Measurements from ENCODE around the gene TMC1.

TMC1 gene

GRCh38 chr9:72618811-72619210 lies 97.4 kb downstream of the TMC1 start:
- no peak overlapping the region for H2AFZ ChIP-seq (ENCODE audit: low read length)
- no peak overlapping the region for H3K9ac ChIP-seq (ENCODE audit: low read depth, low read length, poor library complexity, severe bottlenecking)

GRCh38 chr9:72622186-72622585 lies 100.8 kb downstream of the TMC1 start:
- no peaks in the 10 kb centered on the region for H3F3A ChIP-seq (ENCODE audit: low read depth)
- no peak overlapping the region for H3K9ac ChIP-seq (ENCODE audit: low read depth, low read length, poor library complexity, severe bottlenecking)
- no peaks in the 10 kb centered on the region for H3K36me3 ChIP-seq (ENCODE audit: insufficient read depth, low read length)
- no peak overlapping the region for H3K4me2 ChIP-seq (ENCODE audit: low read depth, low read length, poor library complexity, severe bottlenecking)
- no peaks in the 10 kb centered on the region for H3K9me2 ChIP-seq (replicated peaks; ENCODE audit: low read depth, low read length)
- H4K20me1 ChIP-seq (ENCODE audit: insufficient read depth, low read length, poor library complexity, severe bottlenecking) = no peaks in the 10 kb centered on the region
- no peaks in the 10 kb centered on the region for H3K27me3 ChIP-seq (ENCODE audit: insufficient read depth, low read length, poor library complexity, severe bottlenecking)
- no peaks in the 10 kb centered on the region for H3K9me3 ChIP-seq (ENCODE audit: insufficient read depth, low read depth, low read length)
- TF ChIP-seq EZH2phosphoT487 (IDR thresholded peaks at IDR 0.05; ENCODE audit: borderline replicate concordance) (no peak), CTCF (conservative IDR thresholded peaks at IDR 0.05; ENCODE audit: low read length) (no peak)
- no peak overlapping the region for H2AFZ ChIP-seq (ENCODE audit: low read length)
- H3K79me2 ChIP-seq (ENCODE audit: insufficient read depth, low read length) = no peaks in the 10 kb centered on the region
- no peak overlapping the region for H3K4me3 ChIP-seq (ENCODE audit: low read length, poor library complexity, severe bottlenecking)
- no peaks in the 10 kb centered on the region for H3K4me1 ChIP-seq (ENCODE audit: insufficient read depth, low read length, poor library complexity, severe bottlenecking)

More at GRCh38 chr9:72618811-72619210, 97.4 kb downstream of the TMC1 start:
- Histone ChIP-seq H3K9me2 (replicated peaks; ENCODE audit: low read depth, low read length) (no peaks in the 10 kb centered on the region), H3K36me3 (ENCODE audit: insufficient read depth, low read length) (no peaks in the 10 kb centered on the region), H4K20me1 (ENCODE audit: insufficient read depth, low read length, poor library complexity, severe bottlenecking) (no peaks in the 10 kb centered on the region), H3K4me3 (ENCODE audit: low read length, poor library complexity, severe bottlenecking) (no peak overlapping the region), H3K27me3 (ENCODE audit: insufficient read depth, low read length, poor library complexity, severe bottlenecking) (no peaks in the 10 kb centered on the region), H3K4me2 (ENCODE audit: low read depth, low read length, poor library complexity, severe bottlenecking) (no peak overlapping the region), H3F3A (ENCODE audit: low read depth) (no peaks in the 10 kb centered on the region), H3K79me2 (ENCODE audit: insufficient read depth, low read length) (no peaks in the 10 kb centered on the region), H3K9me3 (ENCODE audit: insufficient read depth, low read depth, low read length) (no peaks in the 10 kb centered on the region), H3K4me1 (ENCODE audit: insufficient read depth, low read length, poor library complexity, severe bottlenecking) (no peaks in the 10 kb centered on the region)
- TF ChIP-seq CTCF (conservative IDR thresholded peaks at IDR 0.05; ENCODE audit: low read length) = no peak
- TF ChIP-seq EZH2phosphoT487 (IDR thresholded peaks at IDR 0.05; ENCODE audit: borderline replicate concordance) = no peak

GRCh38 chr9:72623156-72623555 lies 101.7 kb downstream of the TMC1 start:
- Histone ChIP-seq H3K27me3 (ENCODE audit: insufficient read depth, low read length, poor library complexity, severe bottlenecking) (no peaks in the 10 kb centered on the region), H2AFZ (ENCODE audit: low read length) (no peak overlapping the region)
- TF ChIP-seq EZH2phosphoT487 (IDR thresholded peaks at IDR 0.05; ENCODE audit: borderline replicate concordance) = no peak
- no peak for TF ChIP-seq CTCF (conservative IDR thresholded peaks at IDR 0.05; ENCODE audit: low read length)

More at GRCh38 chr9:72623156-72623555, 101.7 kb downstream of the TMC1 start:
- no peaks in the 10 kb centered on the region for H3K36me3 ChIP-seq (ENCODE audit: insufficient read depth, low read length)
- no peaks in the 10 kb centered on the region for H3K9me2 ChIP-seq (replicated peaks; ENCODE audit: low read depth, low read length)
- H3K79me2 ChIP-seq (ENCODE audit: insufficient read depth, low read length) = no peaks in the 10 kb centered on the region
- H3K4me3 ChIP-seq (ENCODE audit: low read length, poor library complexity, severe bottlenecking) = no peak overlapping the region
- no peaks in the 10 kb centered on the region for H4K20me1 ChIP-seq (ENCODE audit: insufficient read depth, low read length, poor library complexity, severe bottlenecking)
- H3K9ac ChIP-seq (ENCODE audit: low read depth, low read length, poor library complexity, severe bottlenecking) = no peak overlapping the region
- no peaks in the 10 kb centered on the region for H3F3A ChIP-seq (ENCODE audit: low read depth)
- no peak overlapping the region for H3K4me2 ChIP-seq (ENCODE audit: low read depth, low read length, poor library complexity, severe bottlenecking)
- no peaks in the 10 kb centered on the region for H3K4me1 ChIP-seq (ENCODE audit: insufficient read depth, low read length, poor library complexity, severe bottlenecking)
- H3K9me3 ChIP-seq (ENCODE audit: insufficient read depth, low read depth, low read length) = no peaks in the 10 kb centered on the region
